Testis (tissue), 2 donors: ENCODE measurements around the gene GSG1L.

Experiments
- CTCF ChIP-seq, 3 experiments: fragments of 450-650 bp in 2 of 3; fragments of 200-600 bp in 1 of 3; sonication (generic) in 1 of 3; IDR thresholded peaks; one replicate each; pipeline ENCODE4 v1.5.1; 2016 to 2019; ENCODE audit warnings: antibody characterized with exemption in 3 of 3, mild to moderate bottlenecking in 2 of 3, moderate library complexity in 1 of 3
- POLR2A ChIP-seq: fragments of 450-650 bp; IDR thresholded peaks from one replicate; pipeline ENCODE4 v1.6.1; 2017; ENCODE audit warnings: antibody characterized with exemption, mild to moderate bottlenecking, moderate library complexity

- no peak for TF ChIP-seq CTCF (IDR thresholded peaks at IDR 0.05)
- no peak for TF ChIP-seq POLR2A
These were observed 42.4 kb upstream of the GSG1L start for GRCh38 chr16:28105954-28106353.
